Testis (tissue), 2 donors: Measurements from ENCODE around the gene CELF5.
"Not testable (repeated sequence)": the region's sequence is repeated elsewhere in the genome, so short reads cannot be mapped to it uniquely, and the experiment has no call there.

Experiments used
- CTCF ChIP-seq, 3 experiments: fragments of 450-650 bp in 2 of 3; fragments of 200-600 bp in 1 of 3; sonication (generic) in 1 of 3; IDR thresholded peaks; one replicate each; pipeline ENCODE4 v1.5.1; 2016 to 2019; ENCODE audit warnings: antibody characterized with exemption in 3 of 3, mild to moderate bottlenecking in 2 of 3, moderate library complexity in 1 of 3
- POLR2A ChIP-seq: fragments of 450-650 bp; IDR thresholded peaks from one replicate; pipeline ENCODE4 v1.6.1; 2017; ENCODE audit warnings: antibody characterized with exemption, mild to moderate bottlenecking, moderate library complexity

GRCh38 chr19:3290858-3291257, 66.4 kb downstream of the CELF5 start:
- not testable (repeated sequence) for TF ChIP-seq CTCF (IDR thresholded peaks at IDR 0.05); POLR2A
